ENCODE results near the gene MKNK2.

MKNK2 gene

DNA sequence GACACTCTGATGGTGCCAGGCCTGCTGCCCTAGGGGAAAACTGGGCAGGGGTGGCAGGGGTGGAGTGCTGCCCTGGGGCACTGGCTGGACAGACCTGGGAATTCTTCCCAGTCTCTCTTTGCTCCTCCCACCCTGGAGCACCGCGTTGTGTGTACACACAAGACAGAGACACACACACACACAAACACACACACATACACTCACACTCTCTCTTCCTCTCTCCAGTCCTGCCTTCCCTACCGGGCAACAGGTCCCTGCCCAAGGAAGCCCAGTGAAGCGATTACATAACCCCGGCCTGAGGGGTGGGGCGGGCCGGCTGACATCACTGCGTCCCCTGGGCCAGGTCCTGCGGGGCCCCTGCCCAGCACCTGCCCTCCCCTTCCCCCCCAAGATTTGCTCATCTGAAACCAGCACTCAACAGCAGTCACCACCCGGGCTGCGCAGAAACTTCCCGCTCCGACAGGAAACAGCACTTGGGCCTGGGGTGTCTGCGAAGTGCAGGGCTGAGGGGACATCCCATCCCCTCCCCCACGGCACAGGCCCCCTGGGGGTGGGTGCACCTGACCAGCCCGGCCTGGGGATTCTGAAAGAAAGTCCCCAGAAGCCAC lies 1.2 kb downstream of the MKNK2 start:
- DNase-seq (ENCODE audit: low read depth in 1 of 2, low spot score in 1 of 2): peak; percentile 93 to 96
- peak overlapping the region; percentile 81 for H3K27ac ChIP-seq (replicated peaks)
- TF ChIP-seq POLR2AphosphoS5 (IDR thresholded peaks at IDR 0.05; ENCODE audit: low read depth): peak; percentile 39; the same call in 1 of the 2 replicates
- peak; percentile 52; the same call in 1 of the 2 replicates for TF ChIP-seq SPI1 (IDR thresholded peaks at IDR 0.05; ENCODE audit: borderline replicate concordance, low read depth)
- TF ChIP-seq, protein P1, sequence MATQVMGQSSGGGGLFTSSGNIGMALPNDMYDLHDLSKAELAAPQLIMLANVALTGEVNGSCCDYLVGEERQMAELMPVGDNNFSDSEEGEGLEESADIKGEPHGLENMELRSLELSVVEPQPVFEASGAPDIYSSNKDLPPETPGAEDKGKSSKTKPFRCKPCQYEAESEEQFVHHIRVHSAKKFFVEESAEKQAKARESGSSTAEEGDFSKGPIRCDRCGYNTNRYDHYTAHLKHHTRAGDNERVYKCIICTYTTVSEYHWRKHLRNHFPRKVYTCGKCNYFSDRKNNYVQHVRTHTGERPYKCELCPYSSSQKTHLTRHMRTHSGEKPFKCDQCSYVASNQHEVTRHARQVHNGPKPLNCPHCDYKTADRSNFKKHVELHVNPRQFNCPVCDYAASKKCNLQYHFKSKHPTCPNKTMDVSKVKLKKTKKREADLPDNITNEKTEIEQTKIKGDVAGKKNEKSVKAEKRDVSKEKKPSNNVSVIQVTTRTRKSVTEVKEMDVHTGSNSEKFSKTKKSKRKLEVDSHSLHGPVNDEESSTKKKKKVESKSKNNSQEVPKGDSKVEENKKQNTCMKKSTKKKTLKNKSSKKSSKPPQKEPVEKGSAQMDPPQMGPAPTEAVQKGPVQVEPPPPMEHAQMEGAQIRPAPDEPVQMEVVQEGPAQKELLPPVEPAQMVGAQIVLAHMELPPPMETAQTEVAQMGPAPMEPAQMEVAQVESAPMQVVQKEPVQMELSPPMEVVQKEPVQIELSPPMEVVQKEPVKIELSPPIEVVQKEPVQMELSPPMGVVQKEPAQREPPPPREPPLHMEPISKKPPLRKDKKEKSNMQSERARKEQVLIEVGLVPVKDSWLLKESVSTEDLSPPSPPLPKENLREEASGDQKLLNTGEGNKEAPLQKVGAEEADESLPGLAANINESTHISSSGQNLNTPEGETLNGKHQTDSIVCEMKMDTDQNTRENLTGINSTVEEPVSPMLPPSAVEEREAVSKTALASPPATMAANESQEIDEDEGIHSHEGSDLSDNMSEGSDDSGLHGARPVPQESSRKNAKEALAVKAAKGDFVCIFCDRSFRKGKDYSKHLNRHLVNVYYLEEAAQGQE (IDR thresholded peaks at IDR 0.05; ENCODE audit: insufficient replicate concordance, low read depth): no peak
- TF ChIP-seq GABPA (IDR thresholded peaks at IDR 0.05; ENCODE audit: low read depth): no peak
- TF ChIP-seq, protein P2, sequence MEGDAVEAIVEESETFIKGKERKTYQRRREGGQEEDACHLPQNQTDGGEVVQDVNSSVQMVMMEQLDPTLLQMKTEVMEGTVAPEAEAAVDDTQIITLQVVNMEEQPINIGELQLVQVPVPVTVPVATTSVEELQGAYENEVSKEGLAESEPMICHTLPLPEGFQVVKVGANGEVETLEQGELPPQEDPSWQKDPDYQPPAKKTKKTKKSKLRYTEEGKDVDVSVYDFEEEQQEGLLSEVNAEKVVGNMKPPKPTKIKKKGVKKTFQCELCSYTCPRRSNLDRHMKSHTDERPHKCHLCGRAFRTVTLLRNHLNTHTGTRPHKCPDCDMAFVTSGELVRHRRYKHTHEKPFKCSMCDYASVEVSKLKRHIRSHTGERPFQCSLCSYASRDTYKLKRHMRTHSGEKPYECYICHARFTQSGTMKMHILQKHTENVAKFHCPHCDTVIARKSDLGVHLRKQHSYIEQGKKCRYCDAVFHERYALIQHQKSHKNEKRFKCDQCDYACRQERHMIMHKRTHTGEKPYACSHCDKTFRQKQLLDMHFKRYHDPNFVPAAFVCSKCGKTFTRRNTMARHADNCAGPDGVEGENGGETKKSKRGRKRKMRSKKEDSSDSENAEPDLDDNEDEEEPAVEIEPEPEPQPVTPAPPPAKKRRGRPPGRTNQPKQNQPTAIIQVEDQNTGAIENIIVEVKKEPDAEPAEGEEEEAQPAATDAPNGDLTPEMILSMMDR (IDR thresholded peaks at IDR 0.05; ENCODE audit: insufficient read depth, low read length): no peak
- peak overlapping the region; percentile 93 for H3K4me3 ChIP-seq (replicated peaks; ENCODE audit: insufficient read depth, low read length)
- H3K27me3 ChIP-seq (ENCODE audit: insufficient read depth, poor library complexity, severe bottlenecking): no peaks in the 10 kb centered on the region

DNA sequence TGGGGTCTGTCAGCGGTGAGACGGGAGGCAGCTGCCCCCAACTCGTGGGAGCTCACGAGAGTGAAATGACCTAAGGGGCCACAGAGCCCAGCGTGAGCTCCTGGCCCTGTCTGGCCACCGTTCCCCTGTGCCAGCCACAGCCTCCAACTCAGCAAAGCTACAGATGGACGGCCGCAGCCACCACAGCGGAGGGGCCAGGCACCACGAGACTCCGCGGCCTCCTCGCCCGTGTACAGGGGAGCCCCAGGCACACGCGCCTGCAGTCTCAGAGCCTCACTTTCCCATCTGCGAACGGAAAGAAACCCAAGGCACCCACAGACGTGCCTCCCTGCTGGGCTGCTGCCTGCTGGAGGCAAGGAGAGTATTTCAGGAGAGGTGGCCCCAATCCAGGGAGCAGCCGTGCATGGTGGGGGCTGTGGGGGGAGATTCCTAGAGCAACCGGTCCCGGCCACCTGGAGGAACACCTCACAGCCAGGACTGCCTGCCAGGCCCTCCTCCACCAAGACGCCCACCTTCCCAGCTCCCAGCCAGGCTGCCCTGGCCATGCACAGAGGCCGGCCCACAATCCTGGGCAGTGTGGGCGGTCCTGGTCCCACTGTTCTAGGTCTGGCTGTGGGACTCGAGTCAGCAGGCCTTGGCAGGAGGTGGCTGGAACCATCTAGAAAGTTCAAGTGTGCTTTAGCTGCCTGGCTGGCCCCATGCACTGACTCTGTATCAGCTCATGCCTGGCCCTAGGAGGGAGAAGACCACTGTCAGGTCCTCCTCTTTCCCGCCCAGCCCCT lies 1.9 kb downstream of the MKNK2 start:
- Histone ChIP-seq H3K27ac (replicated peaks) (peak overlapping the region; percentile 81), H3K27me3 (ENCODE audit: insufficient read depth, poor library complexity, severe bottlenecking) (no peaks in the 10 kb centered on the region), H3K4me3 (replicated peaks; ENCODE audit: insufficient read depth, low read length) (peak overlapping the region; percentile 93)
- DNase-seq (ENCODE audit: low read depth in 1 of 2, low spot score in 1 of 2): peak in 1 of 2 experiments; percentile 39
- TF ChIP-seq SPI1 (IDR thresholded peaks at IDR 0.05; ENCODE audit: borderline replicate concordance, low read depth): no peak

DNA sequence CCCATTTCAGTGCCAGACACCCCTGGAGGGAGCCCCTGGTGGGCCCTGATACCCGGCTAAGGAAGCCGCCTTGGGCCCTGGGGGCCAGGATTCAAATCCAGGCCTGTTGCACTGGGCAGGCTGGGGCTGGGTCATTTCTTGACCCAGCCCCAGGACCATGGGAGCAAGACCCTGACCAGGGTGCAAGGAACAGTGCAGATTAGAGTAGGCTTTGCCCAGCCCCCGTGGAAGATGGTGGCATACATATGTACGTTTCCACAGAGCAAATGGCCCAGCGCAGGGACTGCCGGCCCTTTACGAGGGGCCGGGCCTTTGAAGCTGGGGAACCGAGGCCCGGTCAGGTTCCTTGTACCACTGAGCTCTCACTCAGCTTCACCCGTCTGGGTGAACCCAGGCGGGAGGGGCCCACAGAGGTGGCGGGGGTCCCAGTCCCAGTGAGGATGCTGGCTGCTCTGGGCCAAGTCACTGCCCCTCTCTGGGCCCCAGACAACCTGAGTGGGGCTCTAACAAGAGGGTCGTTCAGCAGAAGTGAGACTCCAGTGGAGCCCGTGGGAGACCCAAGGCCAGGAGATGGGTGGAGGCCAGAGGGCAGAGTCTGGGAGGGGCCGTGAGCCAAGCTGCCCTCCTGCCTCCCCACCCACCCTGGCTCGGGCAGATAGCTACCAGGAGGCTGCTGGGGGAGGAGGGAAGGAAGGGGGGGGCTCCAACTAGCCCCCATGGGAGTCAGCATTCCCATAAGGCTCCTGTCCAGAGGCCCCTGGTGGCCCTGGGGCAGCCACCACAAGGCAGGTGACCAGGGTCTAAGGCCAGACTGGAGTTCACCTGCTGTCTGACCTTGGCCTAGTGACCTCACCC lies 2.7 kb downstream of the MKNK2 start:
- H3K27ac ChIP-seq (replicated peaks): no peak overlapping the region
- no peaks in the 10 kb centered on the region for H3K27me3 ChIP-seq (ENCODE audit: insufficient read depth, poor library complexity, severe bottlenecking)
- no peak overlapping the region for H3K4me3 ChIP-seq (replicated peaks; ENCODE audit: insufficient read depth, low read length)
- DNase-seq (ENCODE audit: low read depth in 1 of 2, low spot score in 1 of 2): no peak
- TF ChIP-seq, protein P2 (IDR thresholded peaks at IDR 0.05; ENCODE audit: insufficient read depth, low read length): no peak
- TF ChIP-seq POLR2AphosphoS5 (IDR thresholded peaks at IDR 0.05; ENCODE audit: low read depth) (no peak), SPI1 (IDR thresholded peaks at IDR 0.05; ENCODE audit: borderline replicate concordance, low read depth) (no peak), GABPA (IDR thresholded peaks at IDR 0.05; ENCODE audit: low read depth) (no peak)
- TF ChIP-seq, protein P1 (IDR thresholded peaks at IDR 0.05; ENCODE audit: insufficient replicate concordance, low read depth): no peak
